Effector memory CD4-positive, alpha-beta T cell (primary cell): ENCODE data around the gene SEC61B.

Source experiments
- DNase-seq, 3 donors: peaks; one replicate each; pipeline ENCODE4 v3.0.0-alpha.2; 2020
- H3K27ac ChIP-seq: 2 replicates; pipeline ENCODE4 v1.7.0; 2013; ENCODE audit warnings: mild to moderate bottlenecking, low read length, moderate library complexity; ENCODE audit not compliant: insufficient read depth, poor library complexity, severe bottlenecking
- H3K27me3 ChIP-seq: replicated peaks from 2 replicates; pipeline ENCODE4 v1.7.0; 2013; ENCODE audit warnings: mild to moderate bottlenecking, low read length; ENCODE audit not compliant: insufficient read depth, control insufficient read depth, poor library complexity, severe bottlenecking
- H3K36me3 ChIP-seq: 2 replicates; pipeline ENCODE4 v1.7.0; 2013; ENCODE audit warnings: mild to moderate bottlenecking, low read length, moderate library complexity; ENCODE audit not compliant: control insufficient read depth, insufficient read depth
- H3K4me1 ChIP-seq: 2 replicates; pipeline ENCODE4 v1.7.0; 2013; ENCODE audit warnings: low read length, mild to moderate bottlenecking; ENCODE audit not compliant: control insufficient read depth, insufficient read depth, poor library complexity, severe bottlenecking
- H3K4me3 ChIP-seq: 2 replicates; pipeline ENCODE4 v1.7.0; 2013; ENCODE audit warnings: low read length, low read depth, mild to moderate bottlenecking; ENCODE audit not compliant: insufficient read depth, poor library complexity, severe bottlenecking
- H3K9me3 ChIP-seq: 2 replicates; pipeline ENCODE4 v1.7.0; 2013; ENCODE audit warnings: mild to moderate bottlenecking, low read length, moderate library complexity; ENCODE audit not compliant: control insufficient read depth

Gene SEC61B

DNA sequence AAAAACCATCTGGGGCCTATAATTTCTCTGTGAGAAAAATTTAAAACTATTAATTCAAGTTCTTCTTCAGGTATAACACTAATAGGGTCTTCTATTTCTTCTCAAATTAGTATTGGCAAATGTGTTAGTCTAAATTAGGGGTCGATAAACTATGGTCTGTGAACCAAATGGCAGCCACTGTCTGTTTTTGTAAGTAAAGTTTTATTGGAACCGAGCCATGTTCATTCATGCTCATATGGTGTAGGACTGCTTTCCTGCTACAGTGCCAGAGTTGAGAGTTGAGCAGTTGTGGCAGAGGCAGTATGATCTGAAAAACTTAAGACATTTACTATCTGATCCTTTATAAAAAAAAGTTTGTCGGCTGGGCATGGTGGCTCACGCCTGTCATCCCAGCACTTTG, 29.1 kb downstream of the SEC61B start:
- Histone ChIP-seq H3K9me3 (no peaks in the 10 kb centered on the region), H3K4me3 (no peak overlapping the region), H3K27me3 (no peaks in the 10 kb centered on the region), H3K36me3 (no peaks in the 10 kb centered on the region), H3K4me1 (no peaks in the 10 kb centered on the region), H3K27ac (no peak overlapping the region)
- no peak for DNase-seq

DNA sequence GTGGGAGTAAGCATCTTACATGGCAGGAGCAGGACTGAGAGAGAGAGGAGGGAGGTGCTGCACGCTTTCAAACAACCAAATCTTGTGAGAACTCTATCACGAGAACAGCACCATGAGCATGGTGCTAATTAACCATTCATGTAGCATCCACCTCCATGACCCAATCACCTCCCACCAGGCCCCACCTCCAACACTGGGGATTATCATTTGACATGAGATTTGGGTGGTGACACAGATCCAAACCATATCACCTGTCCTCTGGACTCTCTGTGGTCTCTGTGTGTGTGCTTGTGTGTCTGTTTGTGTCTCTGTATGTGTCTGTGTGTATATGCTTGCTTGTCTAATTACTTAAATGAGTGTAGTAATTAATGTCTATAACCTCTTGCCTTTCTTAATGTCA, 31.1 kb downstream of the SEC61B start:
- no peak for DNase-seq
- Histone ChIP-seq H3K4me3 (no peak overlapping the region), H3K27ac (no peak overlapping the region)

DNA sequence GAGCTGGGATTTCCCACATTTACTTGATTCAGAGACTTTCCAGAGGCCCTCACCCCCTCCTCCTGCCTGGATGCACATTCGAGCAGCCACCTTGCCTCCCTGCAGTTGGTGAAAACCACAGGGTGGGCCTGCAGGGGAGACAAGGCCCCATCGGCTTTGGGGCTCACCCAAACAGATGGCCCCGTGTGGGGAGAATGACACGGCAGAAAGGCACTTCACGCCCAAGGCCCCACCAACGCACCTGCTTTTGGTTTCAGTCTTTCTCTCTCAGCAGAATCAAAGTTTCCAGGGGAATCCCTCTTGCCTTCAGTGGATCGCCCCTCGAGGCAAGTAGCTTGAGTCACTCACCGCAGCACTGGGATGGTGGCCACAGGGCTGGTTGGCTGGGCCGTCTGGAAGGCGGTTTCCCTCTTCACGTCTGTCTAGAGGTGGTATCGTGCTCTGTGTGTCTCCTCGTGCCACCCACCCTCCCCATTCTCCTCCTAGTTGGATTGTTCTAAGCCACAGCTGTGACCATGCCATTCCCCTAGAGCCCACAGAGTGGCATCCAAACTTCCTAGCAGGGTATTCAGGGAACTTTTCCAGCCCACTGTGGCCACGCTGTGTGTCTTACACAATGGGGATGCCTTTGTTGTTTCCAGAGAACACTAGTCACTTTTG, 31.8 kb downstream of the SEC61B start:
- DNase-seq, result peak; percentile 18 to 30 (median 21)
- H3K27me3 ChIP-seq, result no peaks in the 10 kb centered on the region
- H3K27ac ChIP-seq, result no peak overlapping the region
- no peak overlapping the region for H3K4me3 ChIP-seq
- no peaks in the 10 kb centered on the region for H3K9me3 ChIP-seq
- H3K36me3 ChIP-seq, result no peaks in the 10 kb centered on the region
- no peaks in the 10 kb centered on the region for H3K4me1 ChIP-seq

More for the DNA sequence above, 31.1 kb downstream of the SEC61B start:
- Histone ChIP-seq H3K4me1 (no peaks in the 10 kb centered on the region), H3K9me3 (no peaks in the 10 kb centered on the region), H3K27me3 (no peaks in the 10 kb centered on the region), H3K36me3 (no peaks in the 10 kb centered on the region)

DNA sequence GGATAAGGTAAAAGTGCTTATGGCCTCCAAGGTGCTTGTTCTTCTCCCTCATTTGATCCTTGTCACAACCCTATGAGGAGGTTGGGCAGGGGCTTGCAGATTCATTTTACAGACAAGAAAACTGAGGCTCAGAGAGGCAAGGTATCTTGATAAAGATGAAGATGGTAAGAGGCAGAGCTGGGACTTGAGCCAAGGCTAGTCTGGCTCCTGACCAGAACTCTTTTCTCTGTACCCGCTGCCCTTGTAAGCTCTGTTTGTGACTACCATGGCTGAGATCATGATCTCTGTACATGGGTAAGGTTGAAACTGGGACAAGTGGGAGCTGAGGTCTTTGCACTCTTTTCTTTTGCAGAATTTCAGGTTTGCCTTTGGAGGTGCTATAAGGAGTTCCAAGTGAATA, 33.6 kb downstream of the SEC61B start:
- H3K36me3 ChIP-seq, result no peaks in the 10 kb centered on the region
- no peak for DNase-seq
- H3K4me3 ChIP-seq, result no peak overlapping the region
- no peak overlapping the region for H3K27ac ChIP-seq
- H3K4me1 ChIP-seq, result no peaks in the 10 kb centered on the region
- H3K9me3 ChIP-seq, result no peaks in the 10 kb centered on the region
- H3K27me3 ChIP-seq, result no peaks in the 10 kb centered on the region

DNA sequence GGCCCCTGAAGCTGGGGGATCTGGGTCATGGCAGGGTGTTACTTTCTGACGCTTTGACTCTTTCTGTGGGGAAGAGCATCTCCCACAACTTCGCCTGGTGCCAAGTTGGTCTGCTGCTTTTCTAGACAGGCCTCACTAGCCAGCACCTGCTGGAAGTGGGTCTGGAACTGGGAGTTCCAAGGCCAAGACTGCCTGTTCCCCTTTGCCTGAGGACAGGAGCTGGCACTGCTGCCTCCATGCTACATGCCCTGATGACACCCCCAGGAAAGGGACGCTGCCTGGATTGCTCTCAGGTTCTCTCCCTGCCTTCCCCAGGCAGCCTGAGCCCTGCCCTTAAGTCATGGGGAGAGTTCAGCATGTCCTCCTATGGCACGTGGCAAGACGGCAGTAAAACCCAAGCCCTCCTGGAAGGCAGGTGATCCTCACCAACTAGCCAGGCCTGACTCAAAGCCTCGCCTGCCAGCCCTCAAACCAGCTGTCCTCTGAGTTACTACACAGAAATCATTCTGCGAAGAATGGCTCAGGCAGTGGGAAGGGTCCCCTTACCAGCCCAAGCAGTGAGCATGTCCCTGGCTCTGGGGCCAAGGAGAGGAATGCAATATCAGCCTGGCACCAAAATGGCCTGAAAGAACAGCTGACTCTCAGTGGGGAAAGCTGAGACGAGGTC, 35.8 kb downstream of the SEC61B start:
- Histone ChIP-seq H3K27ac (no peak overlapping the region), H3K27me3 (no peaks in the 10 kb centered on the region), H3K4me1 (no peaks in the 10 kb centered on the region), H3K36me3 (no peaks in the 10 kb centered on the region), H3K9me3 (no peaks in the 10 kb centered on the region), H3K4me3 (no peak overlapping the region)
- no peak for DNase-seq

DNA sequence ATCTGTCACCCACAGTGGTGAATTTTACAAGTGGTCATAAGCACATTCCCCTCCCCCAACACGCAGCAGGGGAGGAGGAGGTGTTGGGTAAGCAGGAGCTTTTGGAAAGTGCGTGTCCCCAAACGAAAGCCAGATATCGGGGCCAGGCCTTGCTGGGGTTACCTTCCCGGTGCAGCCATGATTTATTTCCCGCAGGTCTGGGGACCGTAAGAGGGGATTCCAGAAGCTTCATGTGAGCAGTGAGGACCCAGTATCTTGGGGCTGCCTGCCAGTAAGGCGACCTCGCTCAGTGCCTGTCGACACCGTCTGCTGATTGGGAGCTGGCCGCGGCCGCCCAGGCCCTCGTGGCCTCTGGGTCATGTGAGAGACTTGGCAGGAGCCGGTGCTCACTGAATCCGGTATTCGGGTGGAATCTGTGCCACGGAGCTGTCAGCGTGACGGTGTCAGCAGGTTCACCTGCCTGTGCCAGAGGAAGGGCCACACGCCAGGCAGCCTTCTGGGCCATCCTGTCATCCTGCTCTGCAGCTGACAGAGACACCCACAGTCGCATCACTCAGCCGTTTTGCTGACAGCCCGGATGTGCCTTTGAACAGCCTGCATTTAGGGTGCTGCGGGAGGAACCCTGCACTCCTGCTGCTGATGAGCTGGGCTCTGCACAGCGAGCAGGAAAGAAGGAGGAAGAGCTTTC, 37.3 kb downstream of the SEC61B start:
- Histone ChIP-seq H3K27me3 (no peaks in the 10 kb centered on the region), H3K27ac (no peak overlapping the region), H3K4me1 (no peaks in the 10 kb centered on the region), H3K4me3 (no peak overlapping the region), H3K36me3 (no peaks in the 10 kb centered on the region), H3K9me3 (no peaks in the 10 kb centered on the region)
- peak in 1 of 3 donors; percentile 12 for DNase-seq

DNA sequence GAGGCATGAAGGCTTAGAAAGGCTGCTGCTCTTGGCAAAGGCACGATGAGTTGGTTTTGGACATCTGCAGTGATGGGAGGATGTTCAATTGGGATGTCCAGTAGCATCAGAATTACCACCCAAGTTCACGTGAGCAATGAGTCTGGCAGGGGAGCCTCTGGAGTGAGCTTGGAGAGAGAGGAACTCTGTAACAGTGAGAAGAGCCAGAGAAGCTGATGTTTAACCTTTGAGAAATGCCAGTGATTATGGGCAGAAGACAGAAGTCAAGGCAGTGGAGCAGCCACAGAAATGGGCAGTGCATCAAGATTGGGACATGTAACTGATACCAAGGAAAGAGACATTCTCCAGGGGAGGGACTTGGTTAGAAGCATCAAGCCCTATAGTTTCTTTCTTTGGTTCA, 39.8 kb downstream of the SEC61B start:
- H3K4me1 ChIP-seq, result peaks cover 2% of the 10 kb centered on the region
- no peaks in the 10 kb centered on the region for H3K27me3 ChIP-seq
- no peaks in the 10 kb centered on the region for H3K9me3 ChIP-seq
- no peak for DNase-seq
- H3K4me3 ChIP-seq, result no peak overlapping the region
- no peak overlapping the region for H3K27ac ChIP-seq
- no peaks in the 10 kb centered on the region for H3K36me3 ChIP-seq

DNA sequence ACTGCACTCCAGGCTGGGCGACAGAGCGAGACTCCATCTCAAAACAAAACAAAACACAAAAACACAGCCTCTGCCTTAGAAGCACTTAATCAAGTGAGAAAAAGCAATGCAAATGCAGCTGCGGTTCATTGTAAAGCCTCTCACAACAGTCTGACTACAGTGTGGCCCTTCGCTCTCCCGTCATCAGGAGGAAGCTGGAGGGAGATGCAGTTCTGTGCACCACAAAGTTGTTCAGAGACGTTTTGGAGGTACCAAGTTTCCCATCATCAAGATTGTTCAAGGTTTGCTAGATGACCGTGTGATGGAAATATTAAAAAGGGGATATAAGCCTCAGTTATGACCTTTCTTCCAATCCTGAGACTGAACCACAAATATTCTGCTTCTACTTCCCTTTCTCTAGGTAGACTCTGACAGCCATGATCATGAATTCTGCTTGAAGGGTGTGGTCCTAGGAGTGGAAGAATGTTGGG, 40.9 kb downstream of the SEC61B start:
- H3K9me3 ChIP-seq, result no peaks in the 10 kb centered on the region
- no peak overlapping the region for H3K27ac ChIP-seq
- no peak for DNase-seq
- peaks cover 2% of the 10 kb centered on the region for H3K4me1 ChIP-seq
- H3K4me3 ChIP-seq, result no peak overlapping the region
- no peaks in the 10 kb centered on the region for H3K27me3 ChIP-seq
- H3K36me3 ChIP-seq, result no peaks in the 10 kb centered on the region

DNA sequence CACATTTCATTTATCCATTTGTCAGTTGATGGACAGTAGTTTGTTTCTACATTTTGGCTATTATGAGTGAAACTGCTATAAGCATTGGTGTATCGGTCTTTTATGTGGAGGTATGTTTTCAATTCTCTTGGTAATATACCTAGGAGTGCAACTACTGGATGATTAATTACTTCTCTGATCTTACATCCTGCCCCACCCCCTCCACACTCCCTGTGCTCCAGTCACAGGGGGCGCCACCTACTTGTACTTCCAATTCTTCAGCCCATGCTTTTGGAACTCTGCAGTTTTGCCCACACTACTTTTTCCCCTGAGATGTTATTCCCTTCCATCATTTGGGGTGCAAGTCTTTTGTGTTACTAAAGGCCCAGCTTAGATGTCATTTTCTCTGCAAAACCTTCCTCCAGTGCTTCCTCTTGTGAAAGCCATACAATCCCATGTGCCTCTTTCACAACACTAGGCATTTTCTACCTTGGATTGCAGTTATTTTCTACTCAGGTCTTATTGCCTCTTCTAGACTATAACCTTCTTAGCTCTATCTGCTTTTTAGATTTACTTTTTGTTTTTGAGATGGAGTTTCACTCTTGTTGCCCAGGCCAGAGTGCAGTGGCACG, 42.1 kb downstream of the SEC61B start:
- no peaks in the 10 kb centered on the region for H3K36me3 ChIP-seq
- no peak overlapping the region for H3K4me3 ChIP-seq
- no peak overlapping the region for H3K27ac ChIP-seq
- no peaks in the 10 kb centered on the region for H3K27me3 ChIP-seq
- H3K4me1 ChIP-seq, result peaks cover 2% of the 10 kb centered on the region
- no peaks in the 10 kb centered on the region for H3K9me3 ChIP-seq
- no peak for DNase-seq

DNA sequence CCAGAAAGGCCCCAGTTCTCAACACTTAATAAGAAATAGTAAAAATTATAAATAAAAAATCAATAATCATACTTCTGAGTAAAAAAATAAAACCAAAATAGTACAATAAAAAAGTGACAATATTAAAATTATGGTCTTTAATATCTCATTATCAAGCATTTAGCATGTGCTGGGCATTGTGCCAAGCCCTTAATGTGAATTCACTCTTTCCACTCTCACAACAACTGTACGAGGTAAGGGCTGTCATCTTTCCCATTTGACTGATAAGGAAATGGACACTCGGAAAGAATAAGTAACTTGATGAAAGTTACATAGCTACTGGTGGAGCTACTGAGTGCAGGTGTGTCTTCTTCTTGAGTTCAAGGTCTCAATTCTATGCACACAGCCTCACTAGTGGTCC, 43.6 kb downstream of the SEC61B start:
- H3K27ac ChIP-seq, result no peak overlapping the region
- no peaks in the 10 kb centered on the region for H3K9me3 ChIP-seq
- no peaks in the 10 kb centered on the region for H3K27me3 ChIP-seq
- peaks cover 2% of the 10 kb centered on the region for H3K4me1 ChIP-seq
- DNase-seq, result no peak
- no peak overlapping the region for H3K4me3 ChIP-seq
- H3K36me3 ChIP-seq, result no peaks in the 10 kb centered on the region
